SK-MEL-5 (cell line): Measurements from ENCODE around the gene VIPR2. TPM values are rescaled to one million over a fixed set of nuclear protein-coding genes. Genes with fewer than 3 reads are reported as not detected.
"Not testable (repeated sequence)": the region's sequence is repeated elsewhere in the genome, so short reads cannot be mapped to it uniquely, and the experiment has no call there.

Source experiments
- DNase-seq: peaks from one replicate; pipeline ENCODE4 v3.0.0-alpha.2; 2016; ENCODE audit warnings: low read depth, low spot score
- in situ Hi-C: cut with HindIII; loops from 2 replicates; pipeline ENCODE4 v1.10.0; 2016; ENCODE audit warnings: low sequenced_read_pairs, high pct_unique_total_duplicates, low pct_unique_long_range_greater_than_20kb
- total RNA-seq: library from RNA; depleted of rRNA; stranded (reverse); fragments of >200 nt; shearing (Covaris generic); gene quantifications from 2 replicates; pipeline ENCODE4 v1.2.3, GENCODE V29; 2014

VIPR2 gene
- total RNA-seq, 1 experiment from 2014 or later, result not detected

DNA sequence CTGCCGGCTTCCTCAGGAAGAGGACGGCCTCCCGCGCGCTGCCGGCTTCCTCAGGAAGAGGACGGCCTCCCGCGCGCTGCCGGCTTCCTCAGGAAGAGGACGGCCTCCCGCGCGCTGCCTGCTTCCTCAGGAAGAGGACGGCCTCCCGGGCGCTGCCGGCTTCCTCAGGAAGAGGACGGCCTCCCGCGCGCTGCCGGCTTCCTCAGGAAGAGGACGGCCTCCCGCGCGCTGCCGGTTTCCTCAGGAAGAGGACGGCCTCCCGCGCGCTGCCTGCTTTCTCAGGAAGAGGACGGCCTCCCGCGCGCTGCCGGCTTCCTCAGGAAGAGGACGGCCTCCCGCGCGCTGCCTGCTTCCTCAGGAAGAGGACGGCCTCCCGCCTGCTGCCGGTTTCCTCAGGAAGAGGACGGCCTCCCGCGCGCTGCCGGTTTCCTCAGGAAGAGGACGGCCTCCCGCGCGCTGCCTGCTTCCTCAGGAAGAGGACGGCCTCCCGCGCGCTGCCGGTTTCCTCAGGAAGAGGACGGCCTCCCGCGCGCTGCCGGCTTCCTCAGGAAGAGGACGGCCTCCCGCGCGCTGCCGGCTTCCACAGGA, 138.6 kb downstream of the VIPR2 start:
- in situ Hi-C loops, DNase-seq: not testable (repeated sequence)

DNA sequence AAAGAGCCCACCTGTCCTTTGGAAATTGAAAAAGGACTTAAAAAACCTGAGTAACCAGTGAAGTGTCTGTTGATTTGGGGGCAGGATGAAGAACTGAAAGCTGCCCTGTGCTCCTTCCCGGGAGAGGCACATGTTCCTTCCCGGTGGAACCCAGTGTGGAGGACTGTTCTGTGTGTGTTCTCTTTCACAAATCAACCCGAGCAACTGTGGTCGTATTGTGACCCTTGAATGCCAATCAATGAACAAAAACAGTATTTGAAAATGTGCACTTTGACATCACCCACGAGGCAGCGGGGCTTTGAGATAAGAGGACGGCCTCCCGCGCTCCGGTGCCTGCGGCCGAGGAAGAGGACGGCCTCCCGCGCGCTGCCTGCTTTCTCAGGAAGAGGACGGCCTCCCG, 139.0 kb downstream of the VIPR2 start:
- in situ Hi-C loops, result no loop called here
- no peak for DNase-seq

DNA sequence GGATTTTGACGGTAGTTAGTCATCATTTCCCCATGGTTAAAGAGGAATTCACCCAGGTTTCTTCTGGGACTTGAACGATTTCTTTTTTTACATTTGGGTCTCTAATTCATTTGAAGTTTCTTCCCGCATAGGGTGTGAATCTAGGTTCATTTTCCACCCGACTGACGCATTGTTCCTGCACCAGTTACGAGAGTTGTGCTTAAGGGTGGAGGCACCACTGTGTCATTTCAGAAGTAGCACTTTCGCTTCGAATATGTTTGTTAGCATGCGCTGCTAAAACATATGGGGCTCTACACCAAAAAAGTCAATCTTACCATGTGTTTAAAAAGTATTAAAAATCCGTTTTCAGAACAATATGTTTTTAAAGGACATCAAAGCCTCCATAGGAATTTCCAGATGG, 140.3 kb downstream of the VIPR2 start:
- in situ Hi-C loops, result no loop called here
- DNase-seq, result no peak

DNA sequence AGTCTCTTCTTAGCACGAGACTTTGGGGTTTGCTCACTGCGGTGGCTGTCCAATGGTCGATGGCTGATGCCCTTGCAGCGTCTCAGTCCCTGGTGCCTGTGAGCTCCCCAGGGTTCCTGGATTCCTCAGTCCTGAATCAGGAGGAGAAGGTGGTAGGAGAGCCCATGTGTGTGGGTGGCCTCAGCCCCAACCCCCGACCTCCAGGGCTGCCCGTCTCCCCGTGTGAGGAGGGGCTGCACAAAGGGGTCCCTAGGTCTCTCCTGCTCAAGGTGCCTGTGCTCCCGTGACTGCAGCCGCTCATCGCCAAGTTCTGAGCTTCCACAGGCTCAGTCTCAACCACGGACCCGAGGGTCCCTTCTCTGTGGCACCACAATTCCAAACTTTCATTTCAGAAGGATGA, 142.9 kb downstream of the VIPR2 start:
- in situ Hi-C loops, result no loop called here
- no peak for DNase-seq

DNA sequence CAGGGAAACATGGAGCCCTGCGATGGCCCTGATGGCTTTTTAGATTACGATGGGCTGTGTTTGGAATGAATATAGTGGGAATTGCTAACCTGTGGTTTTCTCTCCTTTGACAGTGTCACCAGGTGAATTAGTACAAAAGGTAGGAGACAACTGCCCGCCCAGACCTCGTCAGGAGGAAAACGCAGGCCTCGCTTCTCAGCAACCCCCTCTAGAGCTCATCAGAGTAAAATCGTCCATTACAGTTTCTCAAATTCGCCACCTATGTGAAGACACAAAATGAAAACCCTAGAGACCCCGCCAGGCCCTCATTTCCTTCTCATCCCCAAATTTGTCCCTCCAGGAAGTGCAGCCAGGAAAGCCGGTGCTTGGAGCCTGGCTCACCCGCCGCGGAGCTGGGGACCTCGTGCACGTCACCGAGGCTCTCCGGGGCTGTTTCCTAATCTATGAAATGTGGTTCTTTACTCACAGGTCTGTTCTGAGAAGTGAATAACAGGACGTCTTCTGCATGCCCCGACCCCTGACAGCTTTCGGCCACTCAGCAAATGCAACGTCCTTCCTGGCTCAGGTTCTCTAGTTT, 143.7 kb downstream of the VIPR2 start:
- in situ Hi-C loops, result no loop called here
- DNase-seq, result no peak

DNA sequence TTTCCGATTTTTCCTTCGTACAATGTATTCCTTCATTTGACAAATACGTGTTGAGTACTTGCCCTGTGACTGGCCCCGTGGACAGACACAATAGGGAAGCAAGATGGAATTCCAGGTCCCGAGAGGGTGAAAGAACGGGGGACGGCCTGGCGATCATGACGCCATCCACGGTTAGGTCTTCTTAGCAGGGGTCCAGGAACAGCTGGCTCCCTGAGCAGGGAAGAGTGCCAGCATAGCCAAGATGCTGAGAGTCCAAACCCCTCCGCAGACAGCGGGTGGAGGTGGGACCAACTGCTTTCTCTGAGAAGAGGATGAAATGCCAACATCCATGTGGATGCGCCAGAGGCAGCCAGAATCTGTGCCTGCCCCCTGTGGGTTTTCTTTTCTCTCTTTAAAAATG, 144.6 kb downstream of the VIPR2 start:
- DNase-seq, result no peak
- in situ Hi-C loops, result no loop called here

DNA sequence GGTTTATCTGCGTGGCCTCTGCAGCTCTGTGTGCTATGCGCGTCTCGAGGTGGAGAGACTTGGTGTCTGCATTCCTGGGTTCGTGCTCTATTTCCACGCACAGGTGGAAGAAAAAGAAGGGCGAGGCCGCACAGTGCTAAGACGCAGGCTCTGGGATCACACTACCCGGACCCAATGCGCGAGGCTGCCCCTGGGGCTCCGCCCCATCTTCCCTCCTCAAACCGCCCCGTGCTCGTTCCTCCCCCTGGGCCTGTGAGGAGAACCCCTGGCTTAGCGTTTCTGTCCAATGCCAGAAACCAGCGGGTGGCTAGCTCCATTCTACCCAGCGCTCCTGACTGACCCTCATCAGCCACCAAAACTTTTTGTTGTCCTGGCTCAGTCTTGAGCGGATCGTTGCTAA, 145.2 kb downstream of the VIPR2 start:
- no peak for DNase-seq
- in situ Hi-C loops, result no loop called here

DNA sequence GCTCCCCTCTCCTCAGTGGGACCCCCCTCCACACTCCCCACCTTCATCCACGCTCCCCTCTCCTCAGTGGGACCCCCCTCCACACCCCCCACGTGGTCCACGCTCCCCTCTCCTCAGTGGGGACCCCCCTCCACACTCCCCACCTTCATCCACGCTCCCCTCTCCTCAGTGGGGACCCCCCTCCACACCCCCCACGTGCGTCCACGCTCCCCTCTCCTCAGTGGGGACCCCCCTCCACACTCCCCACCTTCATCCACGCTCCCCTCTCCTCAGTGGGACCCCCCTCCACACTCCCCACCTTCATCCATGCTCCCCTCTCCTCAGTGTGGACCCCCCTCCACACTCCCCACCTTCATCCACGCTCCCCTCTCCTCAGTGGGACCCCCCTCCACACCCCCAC, 146.4 kb downstream of the VIPR2 start:
- DNase-seq, in situ Hi-C loops: not testable (repeated sequence)

DNA sequence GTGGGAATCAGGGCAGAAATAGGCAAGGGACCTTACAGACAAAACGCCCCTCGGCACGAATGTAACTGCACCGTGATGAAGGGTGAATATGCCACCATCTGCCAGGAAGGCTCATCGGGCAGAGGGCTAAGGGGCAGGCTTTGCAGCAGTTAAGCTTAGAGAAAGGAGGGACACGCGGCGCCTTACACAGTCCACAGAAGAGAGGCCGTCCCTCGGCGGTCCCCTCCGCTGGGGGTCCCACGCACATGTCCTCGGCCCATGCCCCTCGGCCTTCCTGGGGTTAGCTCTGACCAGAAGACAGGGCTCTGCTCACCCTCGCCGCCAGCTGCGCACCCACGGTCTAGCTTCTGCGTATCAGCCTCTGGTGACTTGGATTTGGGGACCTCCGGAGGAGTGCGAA, 147.2 kb downstream of the VIPR2 start:
- no peak for DNase-seq
- in situ Hi-C loops, result no loop called here

DNA sequence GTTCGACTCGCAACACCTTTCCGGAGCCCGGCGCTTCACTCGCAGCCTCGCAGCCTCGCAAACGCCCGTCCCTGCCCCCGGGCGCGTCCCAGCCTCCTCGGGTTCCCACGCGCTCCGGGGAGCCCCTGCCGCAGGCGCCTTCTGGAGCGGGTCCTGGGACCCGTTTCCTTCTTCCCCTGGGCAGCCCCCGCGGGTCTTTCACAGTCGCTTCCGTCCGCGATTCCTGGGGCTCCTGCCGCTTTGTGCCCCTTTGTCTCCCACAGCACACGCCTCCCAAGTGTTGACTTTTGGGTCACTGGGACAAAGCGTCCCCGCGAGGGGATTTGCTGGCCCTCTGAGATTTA, 147.6 kb downstream of the VIPR2 start:
- in situ Hi-C loops, result no loop called here
- no peak for DNase-seq

DNA sequence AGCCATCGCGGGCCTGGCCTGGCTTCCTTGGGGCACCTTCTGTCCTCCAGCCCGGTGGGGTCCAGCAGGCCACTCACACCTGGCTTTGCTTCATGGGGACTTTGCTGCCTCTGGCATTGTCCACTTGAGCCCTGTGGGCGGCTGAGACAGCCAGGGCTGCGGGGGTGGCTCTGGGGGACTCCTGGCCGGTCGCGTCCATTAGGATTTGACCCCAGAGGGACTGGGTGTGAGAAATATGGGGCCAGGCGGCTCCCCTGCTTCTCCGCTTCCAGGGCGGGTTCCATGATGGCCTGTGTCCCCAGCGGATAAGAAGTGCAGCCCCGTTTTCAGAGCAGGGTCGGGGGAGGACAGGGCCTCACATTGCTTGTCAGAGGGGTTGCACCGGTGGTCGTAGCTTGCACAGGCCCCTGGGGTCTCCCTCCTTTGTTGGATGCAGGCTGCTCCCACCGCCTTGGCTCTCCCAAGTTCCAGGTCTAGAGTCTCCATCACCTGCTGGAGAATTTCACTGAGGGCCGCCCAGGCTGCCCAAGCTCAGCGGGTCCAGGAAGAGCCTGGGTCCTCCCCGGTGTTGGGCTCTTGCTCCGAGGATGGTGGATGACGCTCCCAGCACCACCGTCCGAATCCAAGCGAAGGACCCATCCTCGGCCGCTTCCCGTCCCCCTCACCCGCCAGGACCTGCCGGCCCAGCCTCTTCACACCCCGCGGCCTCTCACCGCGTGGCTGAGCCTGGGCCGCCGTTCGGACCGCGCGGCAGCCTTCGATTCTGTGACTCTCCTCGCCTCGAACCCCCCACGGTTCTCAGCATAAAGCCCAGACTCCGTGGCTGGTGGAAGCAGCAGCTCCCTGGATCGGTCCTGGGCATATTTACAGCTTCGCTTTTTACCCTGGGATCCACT, 148.2 kb downstream of the VIPR2 start:
- DNase-seq, result no peak
- in situ Hi-C loops, result no loop called here

DNA sequence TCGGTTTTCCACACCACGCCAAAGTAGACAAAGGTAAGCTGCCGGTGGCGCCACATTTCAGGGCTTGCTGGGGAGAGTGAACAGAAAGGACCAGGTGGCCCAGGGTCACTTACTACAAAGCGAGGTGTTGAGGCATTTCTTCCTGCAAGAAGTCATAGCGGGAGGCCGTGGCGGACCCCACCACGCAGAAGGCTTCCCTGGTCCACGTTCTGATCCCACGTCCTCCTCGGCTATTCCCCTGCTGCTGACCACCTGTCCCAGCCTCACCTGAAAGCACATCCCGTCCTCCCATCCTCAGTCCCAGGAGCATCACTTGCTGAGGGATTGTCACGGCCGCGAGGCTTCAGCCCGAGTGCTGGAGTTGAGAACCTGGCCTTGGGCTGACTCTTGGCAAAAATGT, 149.2 kb downstream of the VIPR2 start:
- in situ Hi-C loops, result no loop called here

DNA sequence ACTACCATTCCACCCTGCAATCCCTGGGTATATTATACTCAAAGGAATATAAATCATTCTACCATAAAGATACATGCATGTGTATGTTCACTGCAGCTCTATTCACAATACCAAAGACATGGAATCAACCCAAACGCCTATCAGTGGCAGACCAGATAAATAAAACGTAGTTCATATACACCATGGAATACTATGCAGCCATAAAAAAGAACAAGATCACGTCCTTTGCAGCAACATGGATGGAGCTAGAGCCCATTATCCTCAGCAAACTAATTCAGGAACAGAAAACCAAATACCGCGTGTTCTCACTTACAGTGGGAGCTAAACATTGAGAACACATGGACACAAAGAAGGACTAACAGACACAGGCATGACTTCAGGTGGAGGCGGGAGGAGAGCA, 150.0 kb downstream of the VIPR2 start:
- in situ Hi-C loops, result no loop called here

More for the DNA sequence above, 149.2 kb downstream of the VIPR2 start:
- DNase-seq, result no peak

DNA sequence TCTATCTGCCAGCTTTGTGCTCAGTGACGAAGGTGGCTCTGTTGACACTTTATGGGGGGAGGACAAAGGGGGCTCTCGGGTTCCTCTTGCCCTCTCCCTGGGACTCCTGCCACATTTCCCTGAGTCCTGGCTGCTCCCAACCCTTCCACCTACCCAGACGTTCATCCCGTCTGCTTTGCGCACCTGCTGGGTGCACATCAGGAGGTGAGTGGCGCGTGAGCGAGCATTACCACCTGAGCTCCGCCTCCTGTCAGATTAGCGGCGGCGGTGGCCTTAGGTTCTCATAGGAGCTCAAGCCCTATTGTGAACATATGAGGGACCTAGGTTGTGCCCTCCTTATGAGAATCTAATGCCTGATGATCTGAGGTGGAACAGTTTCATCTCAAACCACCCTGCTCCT, 151.1 kb downstream of the VIPR2 start:
- DNase-seq, result no peak
- in situ Hi-C loops, result no loop called here

More for the DNA sequence above, 150.0 kb downstream of the VIPR2 start:
- no peak for DNase-seq

DNA sequence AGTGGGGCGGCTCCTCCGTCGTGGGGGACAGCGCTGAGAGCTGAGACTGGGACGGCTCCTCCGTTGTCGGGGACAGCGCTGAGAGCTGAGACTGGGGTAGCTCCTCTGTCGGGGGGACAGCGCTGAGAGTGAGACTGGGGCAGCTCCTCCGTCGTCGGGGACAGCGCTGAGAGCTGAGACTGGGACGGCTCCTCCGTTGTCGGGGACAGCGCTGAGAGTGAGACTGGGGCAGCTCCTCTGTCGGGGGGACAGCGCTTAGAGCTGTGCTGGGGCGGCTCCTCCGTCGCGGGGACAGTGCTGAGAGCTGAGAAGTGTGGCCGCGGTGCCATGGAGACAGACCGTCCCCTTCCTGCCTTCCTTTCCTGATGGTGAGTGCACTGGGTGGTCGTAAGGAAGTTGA, 151.9 kb downstream of the VIPR2 start:
- in situ Hi-C loops, result no loop called here

DNA sequence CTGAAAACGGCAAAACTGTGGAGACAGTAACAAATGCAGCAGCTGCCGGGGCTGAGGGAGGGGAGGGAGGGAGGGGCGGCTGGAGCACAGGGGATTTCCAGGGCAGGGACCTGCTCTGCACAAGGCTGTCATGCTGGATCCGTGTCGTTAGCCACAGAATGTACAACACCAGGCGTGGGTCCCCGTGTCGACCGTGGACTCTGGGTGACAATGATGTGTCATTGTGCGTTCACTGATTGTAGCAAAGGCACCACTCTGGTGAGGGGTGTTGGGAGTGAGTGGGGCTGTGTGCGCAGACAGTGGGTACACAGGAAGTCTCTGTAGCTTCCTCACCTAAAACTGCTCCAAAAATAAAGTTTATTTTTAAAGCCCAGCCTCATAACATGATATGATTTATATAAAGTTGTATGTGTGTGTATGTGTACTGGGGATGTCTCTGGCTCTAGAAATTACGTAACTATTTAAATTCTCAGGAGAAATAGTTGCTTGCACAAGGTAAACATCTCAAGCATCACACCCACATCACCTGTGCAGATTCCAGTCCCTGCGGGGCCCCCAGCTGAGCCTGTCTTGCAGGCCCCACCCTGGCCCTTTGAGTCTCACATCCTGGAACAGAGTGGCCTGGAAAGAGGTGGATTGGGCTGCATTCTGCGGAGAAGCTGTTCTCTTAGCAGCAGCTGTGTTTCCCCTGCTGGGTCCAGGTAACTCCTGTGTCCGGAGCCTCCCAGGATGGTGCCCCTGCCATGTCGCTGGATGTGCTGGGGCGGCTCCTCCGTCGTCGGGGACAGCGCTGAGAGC, 152.6 kb downstream of the VIPR2 start:
- in situ Hi-C loops, result no loop called here
- no peak for DNase-seq

More for the DNA sequence above, 151.9 kb downstream of the VIPR2 start:
- no peak for DNase-seq

DNA sequence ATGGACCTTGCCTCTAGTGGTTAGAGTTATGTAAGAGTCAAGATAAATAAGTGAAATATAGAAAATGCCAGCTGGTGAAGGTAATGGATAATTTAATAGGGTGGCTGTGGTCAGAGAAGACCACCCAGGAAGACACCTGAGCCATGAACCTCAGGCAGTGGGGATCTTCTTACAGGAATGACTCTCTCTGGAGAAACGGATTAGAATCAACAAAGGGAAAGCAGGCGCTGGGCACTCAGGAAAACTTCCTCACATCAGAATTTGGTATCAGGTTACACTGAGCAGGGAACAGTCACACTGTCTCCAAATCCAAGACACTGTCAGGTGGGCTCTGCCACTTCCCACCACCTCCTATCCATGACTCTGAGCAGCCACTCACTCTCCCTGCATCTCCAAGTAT, 155.7 kb downstream of the VIPR2 start:
- in situ Hi-C loops, result no loop called here

DNA sequence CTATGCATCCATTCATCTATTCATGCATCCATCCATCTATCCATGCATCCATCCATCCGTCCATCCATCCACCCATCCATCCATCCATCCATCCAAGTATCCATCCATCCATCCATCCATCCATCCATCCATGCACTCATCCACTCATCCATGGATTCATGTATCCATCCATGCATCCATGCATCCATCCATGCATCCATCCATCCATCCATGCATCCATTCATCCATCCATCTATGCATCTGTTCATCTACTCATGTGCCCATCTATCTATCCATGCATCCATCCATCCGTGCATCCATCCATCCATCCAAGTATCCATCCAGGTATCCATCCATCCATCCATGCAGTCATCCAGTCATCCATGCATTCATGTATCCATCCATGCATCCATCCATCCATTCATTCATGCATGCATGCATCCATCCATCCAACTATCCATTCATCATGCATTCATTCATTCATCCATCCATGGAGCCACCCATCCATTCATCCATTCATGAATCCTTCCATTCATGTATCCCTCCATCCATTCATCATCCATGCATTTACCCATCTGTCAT, 156.3 kb downstream of the VIPR2 start:
- in situ Hi-C loops, result no loop called here
- no peak for DNase-seq

More for the DNA sequence above, 155.7 kb downstream of the VIPR2 start:
- no peak for DNase-seq
